Spleen (tissue), 11 donors: ENCODE data around the gene ST6GALNAC1. TPM values are rescaled to one million over a fixed set of nuclear protein-coding genes. Genes with fewer than 3 reads are reported as not detected.

Source experiments
- DNase-seq: peaks from one replicate; pipeline ENCODE4 v3.0.0-alpha.2; 2020
- H3K27ac ChIP-seq, 8 donors: fragments of 200-600 bp; sonication (generic) in 7 of 8; 1 replicate in 4 of 8; 2 replicates in 4 of 8; pipeline versions ENCODE4 v1.5.0 to v1.8.0; 2016 to 2021; ENCODE audit warnings: inconsistent platforms in 4 of 8, mild to moderate bottlenecking in 4 of 8, moderate library complexity in 1 of 8
- H3K27me3 ChIP-seq, 7 donors: fragments of 200-600 bp; sonication (generic) in 6 of 7; replicated peaks in 1 of 7; 1 replicate in 4 of 7; 2 replicates in 3 of 7; pipeline versions ENCODE4 v1.5.0 to v1.8.0; 2016 to 2021; ENCODE audit warnings: inconsistent platforms in 3 of 7, mild to moderate bottlenecking in 1 of 7
- H3K36me3 ChIP-seq, 6 donors: fragments of 200-600 bp; sonication (generic) in 5 of 6; 1 replicate in 4 of 6; 2 replicates in 2 of 6; pipeline versions ENCODE4 v1.5.0 to v1.8.0; 2016 to 2021; ENCODE audit warnings: inconsistent platforms in 2 of 6
- H3K4me1 ChIP-seq, 6 donors: fragments of 200-600 bp; sonication (generic) in 5 of 6; 1 replicate in 3 of 6; 2 replicates in 3 of 6; pipeline versions ENCODE4 v1.5.0 to v1.8.0; 2016 to 2021; ENCODE audit warnings: inconsistent platforms in 3 of 6
- H3K4me3 ChIP-seq, 8 donors: fragments of 200-600 bp; sonication (generic) in 7 of 8; 1 replicate in 4 of 8; 2 replicates in 4 of 8; pipeline versions ENCODE4 v1.5.0 to v1.8.0; 2016 to 2021; ENCODE audit warnings: inconsistent platforms in 4 of 8, mild to moderate bottlenecking in 4 of 8, moderate library complexity in 2 of 8
- H3K9me3 ChIP-seq, 8 donors: fragments of 200-600 bp; sonication (generic) in 7 of 8; 1 replicate in 4 of 8; 2 replicates in 4 of 8; pipeline versions ENCODE4 v1.5.0 to v1.8.0; 2016 to 2021; ENCODE audit warnings: inconsistent platforms in 4 of 8
- POLR2A ChIP-seq, 3 donors: fragments of 450-650 bp; IDR thresholded peaks; one replicate each; pipeline ENCODE4 v1.5.1; 2017; ENCODE audit warnings: antibody characterized with exemption in 3 of 3, mild to moderate bottlenecking in 1 of 3
- POLR2AphosphoS5 ChIP-seq, 3 donors: sonication (generic); formaldehyde crosslinking; IDR thresholded peaks; one replicate each; pipeline ENCODE4 v1.5.1; 2017; ENCODE audit warnings: antibody characterized with exemption in 3 of 3
- WGBS, 5 donors: extraction: QIAGEN DNeasy Blood & Tissue Kit in 3 of 5; methylation state at CpG; one replicate each; pipeline versions ENCODE4 v1.1.5 to v1.1.7; 2013 to 2018; 5-methylcytosine and 5-hydroxymethylcytosine counted together
- intact Hi-C: fragments of 100-400 bp; cut with DNase I; formaldehyde crosslinking; loops from one replicate; pipeline ENCODE4 v1.15.0; 2023; ENCODE audit warnings: low total_unique reads
- polyA plus RNA-seq, 3 donors: library from polyadenylated mRNA; stranded (reverse); fragments of 200-250 nt; gene quantifications; one replicate each; pipeline ENCODE4 v1.2.1, GENCODE V29; 2013
- total RNA-seq, 7 donors: library from RNA; depleted of rRNA in 3 of 7; stranded (reverse); fragments of >200 nt in 3 of 7; fragmentation: NEBNext Ultra II Directional in 4 of 7; extraction: Animal tissue kit (Norgen Biotek cat#: 25700) in 4 of 7; gene quantifications; one replicate each; pipeline versions ENCODE4 v1.1.0 to v1.2.1, GENCODE V29; 2016 to 2021
- TF ChIP-seq, protein P1 (sequence below), 11 experiments: fragments of 200-600 bp in 7 of 11; fragments of 450-650 bp in 4 of 11; sonication (generic) in 4 of 11; IDR thresholded peaks in 8 of 11; conservative IDR thresholded peaks in 3 of 11; 1 replicate in 7 of 11; 2 replicates in 4 of 11; pipeline versions ENCODE4 v1.4.0 to v1.8.0; 2016 to 2021; ENCODE audit warnings: antibody characterized with exemption in 11 of 11, inconsistent platforms in 4 of 11, mild to moderate bottlenecking in 1 of 11
- donor health status: healthy with polysubstance abuse.
- donor health status: DM: no; HTN: no; CAD: no; lungs with moderate emphysema.
- donor health status: DM: no; HTN: no; CAD: no.
- donor health status: Bipolar disorder and iron deficiency.
- donor health status: healthy.
- donor health status: DM: no; HTN: no; CAD: no.
- donor health status: DM: yes; HTN: yes; CAD: no.

ST6GALNAC1 gene
- total and polyA plus RNA-seq, 10 donors: 2.3 to 25.3 (median 12.9) TPM

- no peaks in the 10 kb centered on the region for H3K36me3 ChIP-seq
- H3K9me3 ChIP-seq: no peaks in the 10 kb centered on the region
- peaks cover 7 to 34% (median 29%) of the 10 kb centered on the region in 6 donors for H3K4me1 ChIP-seq
- no peak for DNase-seq
- WGBS, 5 donors: 31 to 63% (median 32%) methylated on average over 3 of the region's 3 CpGs
- peaks cover 0 to 39% (median 12%) of the 10 kb centered on the region in 7 donors for H3K27me3 ChIP-seq
- intact Hi-C loops: no loop called here
- TF ChIP-seq POLR2A (IDR thresholded peaks at IDR 0.05) (no peak), POLR2AphosphoS5 (IDR thresholded peaks at IDR 0.05) (no peak)
- TF ChIP-seq, protein P1, sequence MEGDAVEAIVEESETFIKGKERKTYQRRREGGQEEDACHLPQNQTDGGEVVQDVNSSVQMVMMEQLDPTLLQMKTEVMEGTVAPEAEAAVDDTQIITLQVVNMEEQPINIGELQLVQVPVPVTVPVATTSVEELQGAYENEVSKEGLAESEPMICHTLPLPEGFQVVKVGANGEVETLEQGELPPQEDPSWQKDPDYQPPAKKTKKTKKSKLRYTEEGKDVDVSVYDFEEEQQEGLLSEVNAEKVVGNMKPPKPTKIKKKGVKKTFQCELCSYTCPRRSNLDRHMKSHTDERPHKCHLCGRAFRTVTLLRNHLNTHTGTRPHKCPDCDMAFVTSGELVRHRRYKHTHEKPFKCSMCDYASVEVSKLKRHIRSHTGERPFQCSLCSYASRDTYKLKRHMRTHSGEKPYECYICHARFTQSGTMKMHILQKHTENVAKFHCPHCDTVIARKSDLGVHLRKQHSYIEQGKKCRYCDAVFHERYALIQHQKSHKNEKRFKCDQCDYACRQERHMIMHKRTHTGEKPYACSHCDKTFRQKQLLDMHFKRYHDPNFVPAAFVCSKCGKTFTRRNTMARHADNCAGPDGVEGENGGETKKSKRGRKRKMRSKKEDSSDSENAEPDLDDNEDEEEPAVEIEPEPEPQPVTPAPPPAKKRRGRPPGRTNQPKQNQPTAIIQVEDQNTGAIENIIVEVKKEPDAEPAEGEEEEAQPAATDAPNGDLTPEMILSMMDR (IDR thresholded peaks at IDR 0.05 in 8 of 11, conservative IDR thresholded peaks at IDR 0.05 in 3 of 11): no peak
- H3K4me3 ChIP-seq: no peak overlapping the region
- H3K27ac ChIP-seq: no peak overlapping the region
These were observed 60.9 kb downstream of the ST6GALNAC1 start for GRCh38 chr17:76582660-76583059.

DNA sequence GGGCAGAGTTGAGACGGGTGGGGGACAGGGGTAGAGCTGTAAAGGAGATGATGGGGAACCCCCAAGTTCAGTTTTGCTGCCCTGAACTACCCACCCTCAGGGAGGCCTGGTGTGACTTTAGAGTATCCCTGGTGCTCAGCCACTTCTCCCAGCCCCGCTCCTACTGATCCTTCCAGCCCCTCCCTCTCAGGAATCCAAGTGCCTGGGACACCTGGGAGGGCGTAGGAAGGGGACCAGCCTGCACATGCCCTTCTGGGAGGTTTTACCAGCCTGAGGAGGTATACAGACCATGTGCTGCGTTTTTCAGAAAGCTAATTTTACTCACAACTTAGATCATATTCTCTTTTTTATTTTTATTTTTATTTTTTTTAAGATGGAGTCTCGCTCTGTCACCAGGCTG, 62.0 kb downstream of the ST6GALNAC1 start:
- Histone ChIP-seq H3K27ac (no peak overlapping the region), H3K4me1 (peaks cover 7 to 25% (median 22%) of the 10 kb centered on the region in 6 donors), H3K27me3 (peaks cover 0 to 27% (median 10%) of the 10 kb centered on the region in 7 donors), H3K36me3 (no peaks in the 10 kb centered on the region), H3K9me3 (no peaks in the 10 kb centered on the region), H3K4me3 (no peak overlapping the region)
- no peak for DNase-seq
- intact Hi-C loops: no loop called here
- no peak for TF ChIP-seq POLR2A (IDR thresholded peaks at IDR 0.05)
- no peak for TF ChIP-seq POLR2AphosphoS5 (IDR thresholded peaks at IDR 0.05)
- 84 to 95% (median 86%) methylated on average over 5 of the region's 5 CpGs for WGBS, 5 donors

- Histone ChIP-seq H3K27ac (no peak overlapping the region), H3K4me3 (no peak overlapping the region), H3K4me1 (peaks cover 0 to 3% (median under 1%) of the 10 kb centered on the region in 6 donors), H3K36me3 (no peaks in the 10 kb centered on the region), H3K27me3 (peaks cover 0 to 5% (median 0%) of the 10 kb centered on the region in 7 donors), H3K9me3 (no peaks in the 10 kb centered on the region)
- WGBS, 5 donors: 63 to 75% (median 70%) methylated on average over 2 of the region's 2 CpGs
- TF ChIP-seq POLR2A (IDR thresholded peaks at IDR 0.05) (no peak), POLR2AphosphoS5 (IDR thresholded peaks at IDR 0.05) (no peak)
- TF ChIP-seq, protein P1 (IDR thresholded peaks at IDR 0.05 in 8 of 11, conservative IDR thresholded peaks at IDR 0.05 in 3 of 11): no peak
- DNase-seq: no peak
- intact Hi-C loops: no loop called here
These were observed 64.3 kb downstream of the ST6GALNAC1 start for GRCh38 chr17:76579281-76579680.

DNA sequence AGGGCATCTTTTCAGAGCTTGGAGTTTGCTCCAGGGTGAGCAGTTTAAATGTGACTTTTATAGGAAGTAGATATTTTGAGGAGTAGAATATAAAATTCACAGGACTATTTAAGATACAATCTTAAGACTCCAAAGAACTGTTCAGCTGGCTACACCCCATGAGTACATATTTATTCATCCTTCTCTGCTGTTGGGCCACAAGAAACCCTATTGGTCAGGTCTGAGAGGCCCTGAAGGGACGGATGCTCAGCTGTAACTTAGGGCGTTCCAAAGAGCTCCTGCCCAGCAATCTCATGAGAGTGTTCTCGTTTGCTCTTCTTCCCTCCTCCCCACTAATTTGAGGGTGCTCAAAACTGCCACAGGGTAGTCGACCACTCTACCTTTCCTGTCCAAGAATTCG, 65.2 kb downstream of the ST6GALNAC1 start:
- intact Hi-C loops: no loop called here
- WGBS, 5 donors: 68 to 90% (median 88%) methylated on average over 5 of the region's 5 CpGs
- no peak overlapping the region for H3K4me3 ChIP-seq
- no peak overlapping the region for H3K27ac ChIP-seq
- H3K36me3 ChIP-seq: no peaks in the 10 kb centered on the region
- TF ChIP-seq, protein P1 (IDR thresholded peaks at IDR 0.05 in 8 of 11, conservative IDR thresholded peaks at IDR 0.05 in 3 of 11): no peak
- no peak for TF ChIP-seq POLR2A (IDR thresholded peaks at IDR 0.05)
- no peak for TF ChIP-seq POLR2AphosphoS5 (IDR thresholded peaks at IDR 0.05)
- no peak for DNase-seq
- H3K4me1 ChIP-seq: no peaks in the 10 kb centered on the region
- no peaks in the 10 kb centered on the region for H3K27me3 ChIP-seq
- no peaks in the 10 kb centered on the region for H3K9me3 ChIP-seq

DNA sequence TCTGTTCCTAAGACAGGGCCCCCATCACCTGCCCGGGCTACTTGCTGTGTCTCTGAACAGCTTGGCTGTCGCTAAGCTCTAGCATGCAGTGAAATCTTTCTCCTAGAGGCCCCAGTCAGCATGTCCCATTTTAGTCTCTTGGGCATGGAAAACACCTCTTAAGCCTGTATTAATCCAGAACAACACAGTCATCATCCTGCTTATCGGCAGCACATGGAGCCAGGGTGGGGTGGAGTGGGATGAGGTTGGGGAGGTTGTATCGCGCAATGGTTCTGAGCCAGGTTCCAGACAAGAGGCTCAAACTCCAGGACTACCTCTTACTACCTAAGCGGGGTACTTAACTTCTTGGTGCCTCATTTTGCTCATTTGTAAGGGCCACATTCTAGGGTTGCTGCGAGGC, 65.7 kb downstream of the ST6GALNAC1 start:
- H3K4me1 ChIP-seq: no peaks in the 10 kb centered on the region
- no peak overlapping the region for H3K27ac ChIP-seq
- WGBS, 5 donors: 84 to 100% (median 95%) methylated on average over 7 of the region's 7 CpGs
- H3K9me3 ChIP-seq: no peaks in the 10 kb centered on the region
- no peak overlapping the region for H3K4me3 ChIP-seq
- H3K36me3 ChIP-seq: no peaks in the 10 kb centered on the region
- DNase-seq: no peak
- TF ChIP-seq, protein P1 (IDR thresholded peaks at IDR 0.05 in 8 of 11, conservative IDR thresholded peaks at IDR 0.05 in 3 of 11): no peak
- TF ChIP-seq POLR2A (IDR thresholded peaks at IDR 0.05) (no peak), POLR2AphosphoS5 (IDR thresholded peaks at IDR 0.05) (no peak)
- intact Hi-C loops: no loop called here
- H3K27me3 ChIP-seq: no peaks in the 10 kb centered on the region
